Tibial nerve (tissue), 4 donors: ENCODE data around the gene RASAL2. TPM values are rescaled to one million over a fixed set of nuclear protein-coding genes. Genes with fewer than 3 reads are reported as not detected.
A peak's percentile ranks its signal among the peaks of the same experiment; 100 is the strongest.

Experiments used
- DNase-seq, 2 donors: peaks; one replicate each; pipeline ENCODE4 v3.0.0-alpha.2; 2019; ENCODE audit warnings: low spot score in 2 of 2
- H3K27ac ChIP-seq, 4 donors: fragments of 200-600 bp; sonication (generic) in 3 of 4; one replicate each; pipeline ENCODE4 v1.5.1; 2017 to 2019; ENCODE audit warnings: mild to moderate bottlenecking in 1 of 4
- H3K27me3 ChIP-seq, 2 donors: fragments of 200-600 bp; sonication (generic) in 1 of 2; one replicate each; pipeline versions ENCODE4 v1.5.1 to v1.6.0; 2017 to 2019
- H3K36me3 ChIP-seq, 3 donors: fragments of 200-600 bp; sonication (generic); one replicate each; pipeline ENCODE4 v1.5.1; 2018 to 2019
- H3K4me1 ChIP-seq, 4 donors: fragments of 200-600 bp; sonication (generic) in 3 of 4; one replicate each; pipeline ENCODE4 v1.5.1; 2017 to 2019
- H3K4me3 ChIP-seq, 4 donors: fragments of 200-600 bp; sonication (generic) in 3 of 4; one replicate each; pipeline ENCODE4 v1.5.1; 2017 to 2019; ENCODE audit warnings: mild to moderate bottlenecking in 1 of 4, moderate library complexity in 1 of 4
- H3K9me3 ChIP-seq, 4 donors: fragments of 200-600 bp; sonication (generic) in 3 of 4; one replicate each; pipeline ENCODE4 v1.5.1; 2017 to 2019
- EP300 ChIP-seq, 2 donors: sonication (generic); formaldehyde crosslinking; IDR thresholded peaks; one replicate each; pipeline ENCODE4 v1.6.1; 2017; ENCODE audit warnings: antibody characterized with exemption in 2 of 2, mild to moderate bottlenecking in 1 of 2
- POLR2A ChIP-seq, 2 donors: fragments of 450-650 bp; IDR thresholded peaks; one replicate each; pipeline ENCODE4 v1.6.1; 2017; ENCODE audit warnings: antibody characterized with exemption in 2 of 2, mild to moderate bottlenecking in 2 of 2, moderate library complexity in 2 of 2
- WGBS, 2 donors: methylation state at CpG; one replicate each; pipeline ENCODE4 v1.1.5; 2018; 5-methylcytosine and 5-hydroxymethylcytosine counted together
- total RNA-seq, 4 donors: library from RNA; depleted of rRNA; stranded (reverse); fragments of >200 nt; gene quantifications; one replicate each; pipeline ENCODE4 v1.1.0, GENCODE V29; 2016
- TF ChIP-seq, protein P1 (sequence below), 5 experiments: fragments of 200-600 bp in 3 of 5; fragments of 450-650 bp in 2 of 5; sonication (generic) in 3 of 5; IDR thresholded peaks; one replicate each; pipeline ENCODE4 v1.5.1; 2016 to 2019; ENCODE audit warnings: antibody characterized with exemption in 5 of 5, mild to moderate bottlenecking in 3 of 5, moderate library complexity in 2 of 5

The RASAL2 gene
- 10 to 100 TPM; 40.5 to 44.8 (median 43.0) TPM for total RNA-seq

GRCh38 chr1:178093951-178094738 lies at the start of gene RASAL2:
TSS of gene RASAL2 (plus strand) at chr1:178094104. CDS start at chr1:178094493, 389 bp downstream.
- peaks cover 0 to 46% (median 2%) of the 10 kb centered on the region in 4 donors for H3K4me1 ChIP-seq
- no peaks in the 10 kb centered on the region for H3K36me3 ChIP-seq
- H3K27ac ChIP-seq = peak within 1 kb of the TSS; percentile 35 to 94 (median 89)
- peak; percentile 18 to 33 for DNase-seq
- peak within 1 kb of the TSS; percentile 56 to 97 (median 86) for H3K4me3 ChIP-seq
- no peaks in the 10 kb centered on the region for H3K9me3 ChIP-seq
- WGBS, 2 donors = 0 to 1% methylated on average over 8 to 75 of the region's 82 CpGs
- H3K27me3 ChIP-seq = no peaks in the 10 kb centered on the region
- TF ChIP-seq POLR2A (IDR thresholded peaks at IDR 0.05) = no peak
- peak in 1 of 2 donors; percentile 13 for TF ChIP-seq EP300 (IDR thresholded peaks at IDR 0.05)
- TF ChIP-seq, protein P1, sequence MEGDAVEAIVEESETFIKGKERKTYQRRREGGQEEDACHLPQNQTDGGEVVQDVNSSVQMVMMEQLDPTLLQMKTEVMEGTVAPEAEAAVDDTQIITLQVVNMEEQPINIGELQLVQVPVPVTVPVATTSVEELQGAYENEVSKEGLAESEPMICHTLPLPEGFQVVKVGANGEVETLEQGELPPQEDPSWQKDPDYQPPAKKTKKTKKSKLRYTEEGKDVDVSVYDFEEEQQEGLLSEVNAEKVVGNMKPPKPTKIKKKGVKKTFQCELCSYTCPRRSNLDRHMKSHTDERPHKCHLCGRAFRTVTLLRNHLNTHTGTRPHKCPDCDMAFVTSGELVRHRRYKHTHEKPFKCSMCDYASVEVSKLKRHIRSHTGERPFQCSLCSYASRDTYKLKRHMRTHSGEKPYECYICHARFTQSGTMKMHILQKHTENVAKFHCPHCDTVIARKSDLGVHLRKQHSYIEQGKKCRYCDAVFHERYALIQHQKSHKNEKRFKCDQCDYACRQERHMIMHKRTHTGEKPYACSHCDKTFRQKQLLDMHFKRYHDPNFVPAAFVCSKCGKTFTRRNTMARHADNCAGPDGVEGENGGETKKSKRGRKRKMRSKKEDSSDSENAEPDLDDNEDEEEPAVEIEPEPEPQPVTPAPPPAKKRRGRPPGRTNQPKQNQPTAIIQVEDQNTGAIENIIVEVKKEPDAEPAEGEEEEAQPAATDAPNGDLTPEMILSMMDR (IDR thresholded peaks at IDR 0.05) = peak in 4 of 5 experiments; percentile 3 to 19 (median 10)

- H3K27me3 ChIP-seq = no peaks in the 10 kb centered on the region
- TF ChIP-seq, protein P1 (IDR thresholded peaks at IDR 0.05) = no peak
- TF ChIP-seq EP300 (IDR thresholded peaks at IDR 0.05) = no peak
- TF ChIP-seq POLR2A (IDR thresholded peaks at IDR 0.05) = no peak
- H3K4me3 ChIP-seq = no peak overlapping the region
- no peaks in the 10 kb centered on the region for H3K36me3 ChIP-seq
- no peaks in the 10 kb centered on the region for H3K4me1 ChIP-seq
- H3K9me3 ChIP-seq = peaks cover 0 to 11% (median 0%) of the 10 kb centered on the region in 4 donors
- no peak overlapping the region for H3K27ac ChIP-seq
- no peak for DNase-seq
- 36 to 73% methylated on average over 1 of the region's 1 CpG for WGBS, 2 donors
Measured at GRCh38 chr1:178046591-178047270, 47.2 kb upstream of the RASAL2 start.

GRCh38 chr1:178047403-178048093 lies 46.4 kb upstream of the RASAL2 start:
- WGBS, 2 donors = 86 to 88% methylated on average over 2 of the region's 2 CpGs
- H3K4me3 ChIP-seq = no peak overlapping the region
- no peaks in the 10 kb centered on the region for H3K27me3 ChIP-seq
- peaks cover 0 to 11% (median 0%) of the 10 kb centered on the region in 4 donors for H3K9me3 ChIP-seq
- no peaks in the 10 kb centered on the region for H3K36me3 ChIP-seq
- H3K4me1 ChIP-seq = peaks cover 0 to under 1% (median 0%) of the 10 kb centered on the region in 4 donors
- H3K27ac ChIP-seq = no peak overlapping the region
- no peak for DNase-seq
- TF ChIP-seq, protein P1 (IDR thresholded peaks at IDR 0.05) = no peak
- TF ChIP-seq POLR2A (IDR thresholded peaks at IDR 0.05) (no peak), EP300 (IDR thresholded peaks at IDR 0.05) (no peak)

- Histone ChIP-seq H3K27ac (no peak overlapping the region), H3K36me3 (no peaks in the 10 kb centered on the region), H3K4me1 (peaks cover 0 to 5% (median 2%) of the 10 kb centered on the region in 4 donors), H3K27me3 (no peaks in the 10 kb centered on the region), H3K9me3 (peaks cover 0 to 9% (median 0%) of the 10 kb centered on the region in 4 donors), H3K4me3 (no peak overlapping the region)
- 62 to 73% methylated on average over 1 of the region's 1 CpG for WGBS, 2 donors
- DNase-seq = no peak
- TF ChIP-seq POLR2A (IDR thresholded peaks at IDR 0.05) (no peak), EP300 (IDR thresholded peaks at IDR 0.05) (no peak)
- TF ChIP-seq, protein P1 (IDR thresholded peaks at IDR 0.05) = no peak
Measured at GRCh38 chr1:178048426-178048825, 45.5 kb upstream of the RASAL2 start.
